GM19397 (cell line): ENCODE measurements around the gene RNF150.

Experiments
- ATAC-seq: cut with Tn5 transposase; IDR thresholded peaks from one replicate; pipeline ENCODE4 v1.9.1; 2021; ENCODE audit warnings: mild to moderate bottlenecking, moderate library complexity; ENCODE audit not compliant: unreplicated experiment

The RNF150 gene

GRCh38 chr4:140986045-140986444 is 147.2 kb downstream of the RNF150 start:
- no peak for ATAC-seq

- ATAC-seq: no peak
Observed at GRCh38 chr4:140982613-140983340, 150.5 kb downstream of the RNF150 start.

GRCh38 chr4:140980426-140981200 is 152.7 kb downstream of the RNF150 start:
- ATAC-seq: no peak

- no peak for ATAC-seq
Observed at GRCh38 chr4:140976768-140977167, 156.5 kb downstream of the RNF150 start.

- ATAC-seq: no peak
Observed at GRCh38 chr4:140971077-140971792, 162.0 kb downstream of the RNF150 start.

- ATAC-seq: no peak
Observed at GRCh38 chr4:140969296-140969695, 164.0 kb downstream of the RNF150 start.

- ATAC-seq: no peak
Observed at GRCh38 chr4:140968371-140968770, 164.9 kb downstream of the RNF150 start.

GRCh38 chr4:140963883-140964282 is 169.4 kb downstream of the RNF150 start:
- no peak for ATAC-seq

- ATAC-seq: no peak
Observed at GRCh38 chr4:140955641-140956040, 177.6 kb downstream of the RNF150 start.

- ATAC-seq: no peak
Observed at GRCh38 chr4:140952717-140953116, 180.6 kb downstream of the RNF150 start.

GRCh38 chr4:140947506-140947905 is 185.8 kb downstream of the RNF150 start:
- no peak for ATAC-seq

GRCh38 chr4:140945106-140945505 is 188.2 kb downstream of the RNF150 start:
- no peak for ATAC-seq

GRCh38 chr4:140944572-140944971 is 188.7 kb downstream of the RNF150 start:
- no peak for ATAC-seq

- no peak for ATAC-seq
Observed at GRCh38 chr4:140944199-140944515, 189.1 kb downstream of the RNF150 start.

- no peak for ATAC-seq
Observed at GRCh38 chr4:140943486-140944198, 189.6 kb downstream of the RNF150 start.

GRCh38 chr4:140940589-140940988 is 192.7 kb downstream of the RNF150 start:
- no peak for ATAC-seq

GRCh38 chr4:140937866-140938265 is 195.4 kb downstream of the RNF150 start:
- ATAC-seq: no peak

GRCh38 chr4:140935254-140935653 is 198.0 kb downstream of the RNF150 start:
- no peak for ATAC-seq

- ATAC-seq: no peak
Observed at GRCh38 chr4:140932501-140933045, 200.7 kb downstream of the RNF150 start.

GRCh38 chr4:140931911-140932310 is 201.4 kb downstream of the RNF150 start:
- no peak for ATAC-seq

- ATAC-seq: no peak
Observed at GRCh38 chr4:140930557-140930956, 202.7 kb downstream of the RNF150 start.
